NCI-H226 (cell line): Measurements from ENCODE around the gene PRDM2.

ENCODE experiments used
- DNase-seq: peaks from one replicate; pipeline ENCODE4 v3.0.0-alpha.2; 2015

Gene PRDM2

DNA sequence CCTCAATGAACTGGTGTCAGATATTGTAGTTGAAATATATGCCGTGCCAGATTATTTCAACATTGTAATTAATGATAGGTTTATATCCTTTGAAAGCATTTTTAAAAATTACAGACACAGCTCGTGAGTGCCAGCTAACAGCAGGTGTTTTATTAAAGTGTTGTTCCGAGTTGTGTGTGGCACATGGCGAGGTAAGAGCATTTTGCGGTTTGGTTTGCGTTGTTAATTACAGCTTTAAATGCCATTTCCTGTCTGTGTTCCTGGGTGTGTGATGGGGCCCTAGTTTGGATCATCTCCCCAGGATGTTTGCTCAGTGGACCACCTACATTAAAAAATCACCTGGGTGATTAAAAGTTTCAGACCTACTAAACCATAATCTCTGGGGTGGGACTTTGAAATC lies 97.4 kb downstream of the PRDM2 start:
- no peak for DNase-seq

DNA sequence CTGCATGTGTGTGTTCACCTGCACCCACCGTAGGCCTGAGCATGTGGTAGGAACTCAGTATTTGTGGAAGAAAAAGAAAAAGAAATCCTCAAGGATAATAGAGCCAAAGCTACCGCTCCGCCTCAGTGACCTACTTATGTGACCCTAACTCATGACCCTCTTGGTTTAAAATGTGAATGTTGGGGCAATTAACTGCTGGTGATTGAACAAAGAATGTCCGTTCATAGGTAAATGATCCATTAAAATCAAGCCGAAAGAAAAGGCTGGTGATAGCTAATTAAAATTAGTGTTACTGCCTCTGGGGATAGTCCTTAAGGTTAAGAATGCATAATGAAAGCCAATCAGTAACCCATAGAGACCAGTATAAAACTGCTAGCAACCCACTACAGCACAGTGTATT lies 98.1 kb downstream of the PRDM2 start:
- DNase-seq = no peak

DNA sequence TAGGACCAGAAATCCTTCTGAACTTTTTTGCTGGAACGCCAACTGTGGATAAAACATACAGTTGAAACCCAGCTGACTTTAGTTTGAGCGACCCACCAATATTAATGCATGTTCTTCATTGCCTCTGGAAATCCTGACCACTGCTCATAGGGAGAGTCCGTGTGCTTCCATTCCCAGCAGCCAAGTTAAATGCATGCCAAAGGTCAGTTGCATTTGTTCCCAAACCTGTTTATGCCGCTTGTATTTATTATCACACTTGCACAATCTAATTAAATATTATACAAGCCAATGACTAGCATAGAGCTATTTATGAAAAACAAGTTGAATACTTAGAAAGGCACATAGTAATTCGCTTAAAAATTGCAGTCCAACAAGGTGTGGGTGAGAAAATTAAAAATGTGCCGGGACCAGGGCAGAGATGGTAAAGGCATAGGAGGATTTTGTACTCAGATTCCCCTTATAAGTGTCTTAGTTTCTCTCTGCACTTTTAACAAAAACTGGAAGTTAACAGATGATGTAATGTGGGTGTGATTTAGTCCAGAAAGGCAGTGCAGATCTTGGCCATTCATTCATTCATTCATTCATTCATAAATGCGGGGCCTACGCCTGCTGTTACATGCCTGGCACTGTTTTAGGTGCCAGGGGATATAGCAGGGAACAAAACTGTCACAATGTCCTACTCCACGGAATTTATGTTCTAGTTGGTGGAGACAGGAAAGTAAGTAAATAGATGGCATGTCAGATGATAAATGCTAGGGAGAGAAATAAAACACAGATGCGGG lies 99.7 kb downstream of the PRDM2 start:
- DNase-seq = no peak

DNA sequence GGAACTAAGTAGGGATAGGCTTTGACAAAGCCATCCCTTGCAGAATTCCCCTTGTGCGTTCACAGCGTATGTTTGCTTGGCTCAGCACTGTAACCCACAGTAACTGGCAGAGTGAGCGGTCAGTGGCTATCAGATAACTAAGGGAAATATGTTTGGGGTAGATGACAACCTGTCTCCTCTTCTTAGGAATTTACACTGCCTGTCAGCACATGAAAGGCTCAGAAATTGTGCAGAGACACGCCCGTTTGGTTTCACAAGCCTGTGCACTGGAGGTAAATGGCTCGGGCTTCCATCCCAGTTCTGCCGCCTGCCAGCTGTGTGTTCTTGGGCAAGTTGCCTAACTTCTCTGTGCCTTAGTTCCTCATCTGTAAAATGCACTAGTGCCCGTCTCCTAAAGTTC lies 101.2 kb downstream of the PRDM2 start:
- no peak for DNase-seq

DNA sequence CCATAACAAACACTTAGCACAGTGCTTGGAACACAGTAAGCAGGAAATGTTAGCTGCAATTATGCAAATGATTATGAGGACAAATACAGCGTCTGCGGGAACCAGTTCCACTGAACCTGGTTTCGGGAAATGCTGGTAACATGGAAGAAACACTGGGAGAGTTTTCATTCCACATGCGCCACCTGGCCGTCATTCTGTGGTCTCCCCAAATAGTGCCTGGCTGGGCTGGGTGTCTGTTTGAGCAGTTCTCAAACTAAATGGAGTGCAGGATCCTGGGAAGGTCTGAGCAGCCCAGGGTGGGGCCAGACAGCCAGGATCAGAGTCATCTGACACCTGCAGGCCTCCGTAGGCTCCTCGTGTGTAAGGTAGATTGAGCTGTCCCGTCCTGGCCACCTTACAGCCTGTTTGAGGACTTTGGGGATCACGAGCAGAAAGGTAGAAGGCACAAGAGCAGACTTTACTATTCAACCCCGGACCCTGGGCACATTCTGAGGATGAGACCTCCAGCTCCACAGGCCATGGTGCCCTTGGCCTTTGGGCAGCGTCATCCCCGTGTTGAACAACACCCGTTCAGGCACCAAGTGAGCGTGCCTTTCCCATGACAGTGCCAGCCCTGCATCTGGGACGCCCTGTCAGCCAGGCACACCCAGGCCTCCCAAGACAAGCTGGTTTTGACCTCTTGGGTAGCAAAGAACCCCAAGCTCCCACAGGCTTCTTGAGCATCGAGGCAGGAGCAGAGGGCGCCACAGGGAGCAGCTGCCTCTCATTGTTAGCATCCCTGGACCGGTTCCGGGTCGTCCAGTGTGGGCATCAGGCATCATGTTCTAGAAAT lies 101.9 kb downstream of the PRDM2 start:
- no peak for DNase-seq

DNA sequence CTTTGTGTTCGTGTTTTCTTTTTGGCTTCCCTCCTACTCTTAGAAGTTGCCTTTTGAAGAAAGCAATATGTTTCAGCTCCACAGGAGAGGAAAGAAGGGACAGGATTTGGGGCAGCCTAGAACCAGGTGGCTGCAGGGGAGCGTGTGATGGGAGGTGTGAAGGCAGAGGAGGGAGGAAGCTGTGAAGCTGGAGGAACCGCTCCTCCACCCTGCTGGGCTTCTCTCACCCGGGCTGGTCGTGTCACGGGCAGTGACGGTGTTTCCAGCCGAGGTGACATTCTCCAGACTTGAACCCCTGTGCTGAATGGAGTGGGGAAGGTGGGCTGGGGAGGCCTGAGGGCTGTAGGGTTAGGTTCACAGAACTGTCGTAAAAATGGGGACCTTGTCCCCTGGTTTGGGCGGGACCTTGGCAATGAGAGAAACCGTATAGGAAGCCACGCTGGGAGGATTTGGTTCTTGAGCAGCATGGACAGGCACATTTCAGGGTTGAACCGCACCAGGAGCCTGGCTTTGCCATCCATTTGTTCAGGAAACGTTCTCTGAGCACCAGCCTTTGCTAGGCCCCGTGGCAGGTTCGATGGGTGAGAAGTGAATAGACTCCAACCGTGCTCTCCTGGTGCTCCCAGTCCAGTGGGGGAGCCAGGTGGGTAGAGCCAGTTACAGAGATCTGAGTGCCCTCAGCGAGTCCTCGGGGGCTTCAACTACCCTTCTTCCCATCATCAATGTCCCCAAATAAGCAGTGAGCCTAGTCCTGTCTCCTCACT lies 103.0 kb downstream of the PRDM2 start:
- DNase-seq = no peak

DNA sequence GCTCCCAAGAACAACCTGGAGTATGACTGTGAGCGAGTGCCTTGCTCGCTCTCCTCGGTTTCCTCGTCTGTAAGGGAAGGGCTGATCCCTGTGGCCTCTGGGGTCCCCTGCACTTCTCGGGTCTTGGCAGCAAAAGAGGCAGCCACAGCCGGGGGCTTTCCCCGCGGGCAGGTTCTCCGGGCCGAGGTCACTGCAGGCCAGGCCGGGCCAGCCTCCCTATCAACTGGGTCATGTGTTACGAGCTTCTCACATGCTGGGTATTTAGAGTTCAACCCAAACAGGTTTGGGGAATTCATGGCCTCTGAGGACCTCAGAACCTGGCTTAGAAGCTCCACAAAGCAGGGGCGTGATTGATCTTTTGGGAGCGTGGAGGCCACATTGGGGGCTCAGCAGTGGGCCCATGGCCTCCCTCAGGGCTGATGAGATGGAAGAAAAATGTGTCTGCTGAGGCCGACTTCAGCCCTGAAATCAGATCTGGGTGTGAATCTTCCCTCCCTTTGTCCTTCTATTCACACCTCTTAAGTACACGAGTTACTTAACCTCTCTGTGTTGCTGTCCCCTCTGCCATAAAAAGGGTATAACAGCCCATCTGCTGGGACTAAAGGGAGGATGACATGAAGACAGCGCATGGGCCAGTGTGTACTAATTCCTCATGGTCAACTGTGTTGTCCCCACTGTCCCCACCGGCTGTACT lies 103.7 kb downstream of the PRDM2 start:
- DNase-seq = no peak

DNA sequence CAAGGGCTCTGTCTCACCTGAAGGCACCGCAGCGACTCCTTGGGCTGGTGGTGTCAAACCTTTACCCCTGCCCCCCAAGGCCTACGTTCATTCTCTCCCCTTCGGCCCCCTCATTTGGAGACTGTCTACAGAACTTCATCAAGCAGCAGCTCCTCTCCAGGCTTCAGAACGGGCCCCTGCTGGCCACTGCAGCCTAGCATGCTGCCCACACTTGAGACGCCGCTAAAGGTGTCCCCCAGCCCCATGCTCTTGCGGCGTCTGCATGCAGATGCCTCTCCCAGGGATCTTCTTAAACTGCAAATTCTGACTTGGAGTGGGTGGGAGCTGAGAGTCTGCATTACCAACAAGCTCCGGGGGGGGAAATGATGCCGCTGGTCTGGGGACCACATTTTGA lies 104.2 kb downstream of the PRDM2 start:
- no peak for DNase-seq

DNA sequence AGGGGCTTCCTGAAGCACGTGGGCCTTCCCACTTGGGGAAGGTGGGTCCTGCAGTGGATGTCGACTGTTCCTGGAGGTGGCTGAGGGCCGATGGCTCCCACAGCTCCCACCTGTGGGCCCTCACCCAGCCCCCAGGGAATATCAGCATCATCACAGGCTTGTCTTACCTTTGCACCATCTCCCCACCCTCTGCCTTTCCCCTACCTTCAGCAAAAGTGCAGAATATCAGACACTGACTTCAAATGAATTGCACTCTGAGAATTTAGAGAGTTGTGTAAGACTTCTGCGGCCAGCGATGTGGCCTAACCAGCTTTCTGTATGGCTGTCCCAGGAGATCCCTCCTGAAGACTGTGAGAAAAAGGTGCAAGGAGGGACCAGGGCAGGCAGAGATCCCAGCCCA lies 105.4 kb downstream of the PRDM2 start:
- DNase-seq = no peak

DNA sequence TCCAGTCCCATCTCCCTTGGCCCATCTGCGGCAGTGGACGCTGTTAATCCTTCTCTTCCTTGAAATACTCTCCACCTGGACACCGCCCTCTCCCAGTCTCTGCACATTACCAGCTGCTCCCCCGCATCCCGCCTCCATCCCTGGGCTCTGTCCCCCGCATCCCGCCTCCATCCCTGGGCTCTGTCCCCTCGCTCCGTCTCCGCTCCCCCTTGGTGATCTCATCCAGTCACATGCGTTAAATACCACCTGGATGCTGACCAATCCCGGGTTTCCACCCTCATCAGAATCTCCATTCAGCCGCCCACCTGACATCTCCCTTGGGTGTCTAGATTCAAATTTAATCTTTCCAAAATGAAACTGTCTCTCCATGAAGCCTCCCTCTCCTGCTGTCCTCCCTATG lies 106.1 kb downstream of the PRDM2 start:
- no peak for DNase-seq

DNA sequence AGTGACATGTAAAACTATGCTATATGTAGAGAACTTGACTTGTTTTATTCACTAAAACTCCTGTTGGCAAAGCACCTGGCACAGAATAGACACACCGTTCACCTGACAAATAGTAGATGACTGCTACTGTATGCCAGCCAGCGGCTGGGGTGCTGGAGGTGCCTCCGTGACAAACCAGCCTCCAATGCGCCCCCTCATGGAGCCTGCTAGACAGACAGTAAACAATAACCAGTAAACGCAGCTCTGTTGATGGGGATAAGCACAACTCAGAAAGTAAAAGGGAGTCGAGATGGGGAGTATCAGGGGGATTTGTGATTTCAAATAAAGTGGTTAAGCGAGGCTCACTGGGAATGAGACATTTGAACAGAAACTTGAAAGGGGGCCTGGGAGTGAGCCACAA lies 107.2 kb downstream of the PRDM2 start:
- no peak for DNase-seq

DNA sequence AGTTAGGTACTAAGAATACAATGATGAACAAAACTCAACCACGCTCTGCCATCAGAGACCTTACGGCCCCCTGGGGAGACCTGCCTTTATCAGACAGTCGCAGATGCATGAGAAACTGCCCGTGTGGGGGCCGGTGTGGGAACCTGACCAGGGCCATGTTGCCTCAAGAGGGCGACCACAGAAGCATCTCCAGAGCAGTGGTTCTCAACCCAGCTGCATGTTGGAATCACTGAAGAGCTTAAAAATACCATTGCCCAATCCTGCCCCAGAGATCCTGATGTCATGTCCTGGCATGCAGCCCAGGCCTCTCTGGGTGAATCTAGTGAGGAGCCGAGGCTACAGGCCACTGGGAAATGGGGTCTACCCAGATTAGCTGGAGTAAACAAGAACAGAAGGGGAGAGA lies 108.7 kb downstream of the PRDM2 start:
- DNase-seq = no peak

DNA sequence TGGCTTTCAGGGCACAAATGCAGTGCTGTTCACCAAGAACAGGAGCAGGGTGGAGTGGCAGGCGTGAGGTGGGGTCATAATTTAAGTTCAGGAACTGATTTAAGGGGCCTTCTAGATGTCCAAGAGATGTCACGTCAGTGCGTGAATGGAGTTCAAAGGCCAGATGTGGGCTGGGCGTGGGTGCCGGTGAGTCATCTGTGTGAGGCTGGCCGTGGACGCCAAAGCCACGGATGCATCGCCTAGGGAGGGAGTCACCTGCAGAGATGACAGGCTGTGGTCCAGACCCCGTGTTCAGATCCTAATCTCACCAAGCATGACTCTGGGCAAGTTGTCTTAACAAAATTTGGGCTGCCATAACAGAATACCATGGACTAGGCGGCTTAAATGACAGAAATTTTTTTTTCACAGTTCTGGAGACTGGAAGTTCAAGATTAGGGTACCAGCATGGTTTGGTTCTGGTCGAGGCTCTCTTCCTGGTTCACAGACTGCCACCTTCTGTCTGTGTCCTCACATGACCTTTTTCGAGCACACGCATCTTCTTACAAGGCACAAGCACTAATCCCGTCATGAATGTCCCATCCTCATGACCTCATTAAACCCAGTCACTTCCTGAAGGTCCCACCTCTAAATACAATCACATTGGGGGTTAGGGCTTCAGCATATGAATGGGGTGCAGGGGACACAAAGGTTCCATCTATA lies 109.6 kb downstream of the PRDM2 start:
- DNase-seq = no peak

DNA sequence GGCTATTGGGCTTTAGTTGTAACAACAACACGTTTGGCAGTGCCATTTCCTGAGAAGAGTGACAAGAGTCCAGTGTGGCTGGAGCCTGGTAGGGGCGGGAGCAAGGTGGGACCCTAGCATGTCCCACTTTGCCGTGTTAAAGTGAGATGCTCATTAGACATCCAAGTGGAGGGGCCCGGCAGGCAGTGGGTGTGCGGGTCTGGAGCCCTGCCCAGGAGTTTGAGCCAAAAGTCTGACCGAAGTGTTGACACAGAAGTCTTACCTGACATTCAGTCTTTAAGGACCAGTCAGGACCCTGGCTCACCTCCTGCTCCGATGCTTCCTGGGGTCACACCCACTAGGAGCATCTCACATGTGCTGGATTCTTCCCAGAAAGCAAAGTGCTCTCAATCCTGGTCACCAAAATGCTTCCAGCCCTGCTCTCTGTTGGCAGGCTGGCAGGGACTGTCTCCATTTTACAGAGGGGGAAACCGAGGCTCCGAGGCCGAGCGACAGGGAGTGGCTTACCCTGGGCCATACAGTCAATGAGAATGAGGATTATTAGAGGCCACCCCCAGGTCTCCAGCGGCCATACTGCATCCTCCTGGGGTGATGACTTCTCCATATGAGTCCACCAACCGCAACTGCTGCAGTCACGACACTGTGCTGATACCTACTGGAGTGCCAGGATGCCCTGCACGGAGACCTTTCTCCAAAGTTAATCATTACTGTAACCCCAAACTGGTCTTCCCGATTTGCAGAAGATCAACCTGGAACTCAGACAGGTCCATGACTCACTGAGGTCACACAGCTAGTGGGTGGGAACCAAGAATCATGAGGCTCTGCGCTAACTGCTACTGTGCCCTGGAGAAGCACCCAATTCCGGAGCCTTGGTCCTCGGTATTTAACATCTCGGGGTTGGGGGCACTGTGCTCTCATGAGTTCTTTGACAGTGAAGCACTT lies 112.7 kb downstream of the PRDM2 start:
- no peak for DNase-seq

DNA sequence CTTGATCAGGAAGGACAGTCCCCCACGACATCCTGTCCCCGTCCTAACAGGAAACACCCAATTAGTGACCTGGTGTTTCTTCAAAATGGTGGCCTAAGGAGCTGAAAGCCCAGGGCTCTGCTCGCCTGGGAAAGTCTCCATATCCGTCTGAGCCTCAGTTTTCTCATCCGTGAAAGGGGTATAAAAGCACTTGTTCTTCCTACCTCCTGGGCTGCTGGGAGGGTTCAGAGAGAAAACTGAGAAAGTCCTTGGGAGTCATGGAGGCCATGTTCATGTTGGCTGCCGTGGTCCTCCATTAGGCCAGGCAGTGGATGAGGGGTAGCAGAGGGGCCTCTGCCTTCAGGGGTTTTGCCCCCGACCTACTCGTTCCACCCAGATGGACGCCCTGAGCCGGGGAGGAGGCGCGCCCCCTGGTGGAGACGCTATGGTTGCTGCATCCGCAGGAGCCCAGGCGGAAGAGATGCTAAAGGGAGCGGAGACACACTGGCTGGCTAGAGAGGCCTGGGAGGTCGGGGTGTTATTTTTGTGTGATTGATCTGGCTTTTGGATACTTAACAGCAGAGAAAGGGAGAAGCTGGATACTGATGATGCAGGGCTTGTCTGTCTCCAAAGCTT lies 113.5 kb downstream of the PRDM2 start:
- no peak for DNase-seq

DNA sequence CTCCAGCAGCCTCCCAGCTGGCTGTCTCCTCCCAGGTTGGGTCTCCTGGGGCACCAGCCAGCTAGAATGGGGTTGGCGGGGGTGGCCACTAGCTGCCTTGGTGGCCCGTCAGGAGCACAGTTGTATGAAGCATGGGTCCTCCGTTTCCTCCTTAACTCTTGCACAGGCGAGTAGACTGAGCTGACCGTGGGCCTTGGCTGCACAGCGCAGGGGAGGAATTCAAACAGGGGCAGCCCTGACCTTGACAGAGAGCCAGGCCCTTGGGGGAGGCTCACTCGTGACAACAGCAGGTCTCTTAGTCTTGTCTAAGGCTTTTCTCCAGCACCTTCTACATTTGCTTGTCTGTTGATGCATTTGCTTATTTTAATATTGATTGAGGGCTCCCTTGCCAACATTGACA lies 114.1 kb downstream of the PRDM2 start:
- DNase-seq = no peak

DNA sequence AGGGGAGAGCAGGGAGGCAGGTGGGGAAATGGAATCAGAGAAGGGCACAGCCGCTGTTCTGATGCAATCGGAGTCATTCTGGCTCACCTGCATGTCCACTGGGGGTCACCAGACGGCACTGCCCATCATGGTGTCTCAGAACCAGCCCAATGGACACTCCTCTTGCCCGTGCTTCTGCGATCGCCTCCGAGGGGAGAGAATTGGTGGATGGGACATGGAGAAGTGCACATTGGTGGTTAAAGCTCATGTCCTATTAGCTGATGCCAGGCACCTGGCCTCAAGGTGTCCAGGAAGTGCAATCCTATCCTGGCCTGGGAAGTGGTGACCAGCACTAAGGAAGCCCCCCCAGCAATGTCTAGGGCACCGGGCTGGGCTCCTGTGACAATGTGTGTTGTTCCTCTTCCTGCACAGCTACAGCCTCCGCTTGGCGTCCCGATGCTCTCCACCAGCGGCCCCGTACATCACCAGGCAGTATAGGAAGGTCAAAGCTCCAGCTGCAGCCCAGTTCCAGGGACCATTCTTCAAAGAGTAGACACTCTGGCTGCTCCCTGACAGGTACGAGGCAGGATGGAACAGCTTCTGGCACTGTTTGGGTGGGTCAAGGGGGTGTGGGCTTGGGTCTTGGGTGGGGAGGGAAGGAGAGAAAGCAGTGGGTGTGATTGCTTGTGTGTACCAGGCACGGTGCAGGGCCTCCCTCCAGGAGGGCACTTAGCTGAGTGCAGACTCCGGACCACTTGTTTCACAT lies 116.2 kb downstream of the PRDM2 start:
- no peak for DNase-seq

DNA sequence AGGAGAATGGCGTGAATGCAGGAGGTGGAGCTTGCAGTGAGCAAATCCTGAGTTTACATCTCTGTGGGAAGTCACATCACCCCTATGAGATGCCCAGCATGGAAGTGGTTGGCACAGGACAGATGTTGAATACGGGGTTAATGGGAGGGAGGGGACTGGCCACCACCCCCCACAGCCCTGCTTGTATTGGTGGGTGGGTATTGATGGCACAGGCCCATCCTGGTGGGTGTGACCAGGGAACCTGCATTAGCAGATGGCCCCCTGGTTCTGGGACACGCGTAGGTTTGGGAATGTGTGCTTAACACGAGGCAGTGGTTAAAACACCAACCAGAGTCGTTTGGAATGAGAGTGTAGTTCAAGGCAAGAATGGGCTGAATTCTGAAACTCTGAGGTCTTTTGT lies 117.9 kb downstream of the PRDM2 start:
- DNase-seq = no peak

DNA sequence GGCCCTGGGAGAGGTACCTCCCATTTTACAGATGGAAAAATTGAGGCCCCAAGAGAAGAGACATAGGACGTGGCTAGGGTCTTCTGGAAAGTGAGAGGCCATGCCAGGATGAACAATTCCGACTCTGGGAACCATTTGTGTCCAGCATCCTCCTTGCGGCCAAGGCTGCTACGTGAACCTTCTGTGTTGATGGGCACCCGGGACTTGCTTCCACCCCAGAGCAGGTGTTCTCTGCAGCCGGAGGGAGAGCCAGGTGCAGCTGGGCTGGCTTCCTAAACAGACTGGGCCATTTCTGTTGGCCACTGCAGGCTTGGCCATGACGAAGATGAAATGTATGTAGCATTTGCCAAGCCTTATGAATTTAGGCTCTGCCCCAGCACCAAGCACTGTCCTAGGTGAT lies 118.9 kb downstream of the PRDM2 start:
- DNase-seq = no peak

DNA sequence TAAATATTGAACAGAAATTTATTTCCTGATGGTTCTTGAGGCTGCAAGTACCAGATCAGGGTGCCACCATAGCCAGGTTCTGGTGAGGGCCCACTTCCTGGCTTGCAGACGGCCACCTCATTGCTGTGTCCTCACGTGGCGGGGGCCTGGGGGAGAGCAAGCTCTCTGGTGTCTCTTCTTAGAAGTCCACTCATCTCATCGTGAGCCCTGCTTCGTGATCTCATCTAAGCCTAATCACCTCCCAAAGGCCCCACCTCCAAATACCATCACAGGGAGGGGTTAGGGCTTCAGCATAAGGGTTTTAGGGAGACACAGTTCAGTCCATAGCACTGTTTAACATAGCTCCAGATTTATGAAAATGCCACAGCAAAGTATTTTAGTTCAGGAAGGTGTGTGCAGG lies 119.7 kb downstream of the PRDM2 start:
- DNase-seq = no peak
